Measurements from ENCODE around the gene COPS7A. TPM values are rescaled to one million over a fixed set of nuclear protein-coding genes. Genes with fewer than 3 reads are reported as not detected.

Gene COPS7A
- total RNA-seq, 1 donor from 2014 or later = 73.0 TPM

DNA sequence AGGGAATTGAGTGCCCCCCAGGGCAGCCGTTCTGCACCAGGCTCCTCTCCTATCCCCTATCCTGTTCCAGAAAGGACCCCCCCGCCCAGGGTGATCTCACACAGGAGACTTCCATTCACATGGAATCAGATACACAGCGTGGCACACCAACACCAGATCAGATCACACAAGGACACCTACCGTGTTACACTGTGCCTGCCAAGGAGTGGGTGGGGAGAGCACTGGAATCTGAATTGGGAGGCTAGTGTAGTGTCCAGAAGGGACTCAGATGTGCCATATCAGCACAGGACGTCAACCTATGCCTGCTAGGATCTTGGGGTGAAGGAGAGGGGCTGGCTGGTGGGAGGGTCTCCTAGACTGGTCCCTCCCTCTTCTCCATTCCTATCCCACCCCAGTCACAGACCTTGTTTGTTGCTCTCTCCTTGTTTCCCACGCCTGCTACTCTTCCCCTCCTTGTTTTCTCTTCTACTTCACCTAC, 44.6 kb downstream of the COPS7A start:
- H3K9me3 Mint-ChIP-seq (ENCODE audit: unreplicated experiment) = no peaks in the 10 kb centered on the region
- no peaks in the 10 kb centered on the region for H3K27me3 Mint-ChIP-seq (ENCODE audit: unreplicated experiment)

DNA sequence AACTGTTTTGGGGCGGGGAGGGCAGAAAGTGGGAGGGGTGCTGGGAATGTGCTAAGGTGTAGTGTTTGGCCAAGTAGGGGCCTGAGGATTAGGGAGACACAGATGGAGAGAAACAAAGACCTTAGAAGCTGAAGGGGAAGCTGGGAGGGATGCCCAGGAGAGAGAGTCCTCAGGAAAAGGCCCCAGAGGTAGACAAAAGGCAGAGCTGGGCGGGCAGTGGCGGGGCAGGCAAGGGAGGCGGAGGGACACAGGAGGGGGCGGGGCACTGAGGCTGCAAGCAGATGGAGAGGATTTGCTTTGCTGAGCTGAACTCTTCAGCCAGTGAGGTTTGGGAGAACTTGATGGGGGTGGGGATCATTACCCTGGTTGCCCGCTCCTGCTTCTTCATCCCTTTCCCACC, 45.1 kb downstream of the COPS7A start:
- H3K9me3 Mint-ChIP-seq (ENCODE audit: unreplicated experiment) = no peaks in the 10 kb centered on the region
- no peaks in the 10 kb centered on the region for H3K27me3 Mint-ChIP-seq (ENCODE audit: unreplicated experiment)
- DNase-seq (ENCODE audit: extremely low spot score, unreplicated experiment) = no peak
- H3K4me3 Mint-ChIP-seq (ENCODE audit: unreplicated experiment) = peak overlapping the region; percentile 95
- peak overlapping the region; percentile 91 for H3K27ac Mint-ChIP-seq (ENCODE audit: unreplicated experiment)
- TF ChIP-seq, protein P1, sequence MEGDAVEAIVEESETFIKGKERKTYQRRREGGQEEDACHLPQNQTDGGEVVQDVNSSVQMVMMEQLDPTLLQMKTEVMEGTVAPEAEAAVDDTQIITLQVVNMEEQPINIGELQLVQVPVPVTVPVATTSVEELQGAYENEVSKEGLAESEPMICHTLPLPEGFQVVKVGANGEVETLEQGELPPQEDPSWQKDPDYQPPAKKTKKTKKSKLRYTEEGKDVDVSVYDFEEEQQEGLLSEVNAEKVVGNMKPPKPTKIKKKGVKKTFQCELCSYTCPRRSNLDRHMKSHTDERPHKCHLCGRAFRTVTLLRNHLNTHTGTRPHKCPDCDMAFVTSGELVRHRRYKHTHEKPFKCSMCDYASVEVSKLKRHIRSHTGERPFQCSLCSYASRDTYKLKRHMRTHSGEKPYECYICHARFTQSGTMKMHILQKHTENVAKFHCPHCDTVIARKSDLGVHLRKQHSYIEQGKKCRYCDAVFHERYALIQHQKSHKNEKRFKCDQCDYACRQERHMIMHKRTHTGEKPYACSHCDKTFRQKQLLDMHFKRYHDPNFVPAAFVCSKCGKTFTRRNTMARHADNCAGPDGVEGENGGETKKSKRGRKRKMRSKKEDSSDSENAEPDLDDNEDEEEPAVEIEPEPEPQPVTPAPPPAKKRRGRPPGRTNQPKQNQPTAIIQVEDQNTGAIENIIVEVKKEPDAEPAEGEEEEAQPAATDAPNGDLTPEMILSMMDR (IDR thresholded peaks at IDR 0.05) = no peak
- H3K4me1 Mint-ChIP-seq (ENCODE audit: unreplicated experiment) = peaks cover 42% of the 10 kb centered on the region
- H3K36me3 Mint-ChIP-seq (ENCODE audit: unreplicated experiment) = peaks cover 11% of the 10 kb centered on the region

More for the DNA sequence above, 44.6 kb downstream of the COPS7A start:
- H3K4me1 Mint-ChIP-seq (ENCODE audit: unreplicated experiment) = peaks cover 47% of the 10 kb centered on the region
- TF ChIP-seq, protein P1 (IDR thresholded peaks at IDR 0.05) = no peak
- peaks cover 11% of the 10 kb centered on the region for H3K36me3 Mint-ChIP-seq (ENCODE audit: unreplicated experiment)
- peak overlapping the region; percentile 91 for H3K27ac Mint-ChIP-seq (ENCODE audit: unreplicated experiment)
- no peak for DNase-seq (ENCODE audit: extremely low spot score, unreplicated experiment)
- H3K4me3 Mint-ChIP-seq (ENCODE audit: unreplicated experiment) = peak overlapping the region; percentile 95

DNA sequence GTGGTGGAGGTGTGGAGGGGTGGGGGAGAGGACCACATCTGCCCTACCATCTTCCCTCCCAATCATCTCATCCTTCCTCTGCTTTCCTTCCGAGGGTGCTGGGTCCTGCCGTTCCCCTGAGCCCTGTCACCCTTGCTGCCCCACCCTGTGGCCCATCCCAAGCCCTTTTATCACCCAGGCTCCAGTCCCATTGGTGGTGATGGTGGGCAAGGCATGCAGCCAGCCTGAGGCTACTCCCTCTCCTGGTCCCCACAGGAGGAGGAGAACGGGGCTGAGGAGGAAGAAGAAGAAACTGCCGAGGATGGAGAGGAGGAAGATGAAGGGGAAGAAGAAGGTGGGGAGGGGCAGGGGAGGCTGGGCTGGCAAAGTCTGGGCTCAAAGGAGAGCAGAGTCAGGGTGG, 45.8 kb downstream of the COPS7A start:
- no peak for DNase-seq (ENCODE audit: extremely low spot score, unreplicated experiment)
- Mint-ChIP-seq H3K4me1 (ENCODE audit: unreplicated experiment) (peaks cover 37% of the 10 kb centered on the region), H3K4me3 (ENCODE audit: unreplicated experiment) (peak overlapping the region; percentile 29)

DNA sequence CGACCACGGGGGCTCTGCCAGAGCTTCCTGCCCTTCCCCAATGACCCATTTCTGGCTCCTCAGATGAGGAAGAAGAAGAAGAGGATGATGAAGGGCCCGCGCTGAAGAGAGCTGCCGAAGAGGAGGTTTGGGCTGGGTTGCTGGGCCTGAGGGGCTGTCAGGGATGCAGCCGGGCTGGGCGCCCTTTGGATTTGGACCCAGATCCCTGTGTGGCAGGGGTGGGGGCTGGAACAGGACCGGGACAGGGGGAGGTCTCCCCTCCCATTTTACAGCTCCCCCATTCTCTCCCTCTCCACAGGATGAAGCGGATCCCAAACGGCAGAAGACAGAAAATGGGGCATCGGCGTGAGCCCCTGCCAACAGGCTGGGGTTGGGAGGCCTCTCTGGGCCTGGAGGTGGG, 46.2 kb downstream of the COPS7A start:
- Mint-ChIP-seq H3K4me1 (ENCODE audit: unreplicated experiment) (peaks cover 32% of the 10 kb centered on the region), H3K9me3 (ENCODE audit: unreplicated experiment) (no peaks in the 10 kb centered on the region), H3K4me3 (ENCODE audit: unreplicated experiment) (peak overlapping the region; percentile 29), H3K27ac (ENCODE audit: unreplicated experiment) (peak overlapping the region; percentile 63), H3K36me3 (ENCODE audit: unreplicated experiment) (peaks cover 14% of the 10 kb centered on the region), H3K27me3 (ENCODE audit: unreplicated experiment) (no peaks in the 10 kb centered on the region)
- TF ChIP-seq, protein P1 (IDR thresholded peaks at IDR 0.05) = no peak
- DNase-seq (ENCODE audit: extremely low spot score, unreplicated experiment) = no peak

More for the DNA sequence above, 45.8 kb downstream of the COPS7A start:
- peak overlapping the region; percentile 63 for H3K27ac Mint-ChIP-seq (ENCODE audit: unreplicated experiment)
- no peaks in the 10 kb centered on the region for H3K9me3 Mint-ChIP-seq (ENCODE audit: unreplicated experiment)
- no peaks in the 10 kb centered on the region for H3K27me3 Mint-ChIP-seq (ENCODE audit: unreplicated experiment)
- TF ChIP-seq, protein P1 (IDR thresholded peaks at IDR 0.05) = no peak
- H3K36me3 Mint-ChIP-seq (ENCODE audit: unreplicated experiment) = peaks cover 12% of the 10 kb centered on the region

DNA sequence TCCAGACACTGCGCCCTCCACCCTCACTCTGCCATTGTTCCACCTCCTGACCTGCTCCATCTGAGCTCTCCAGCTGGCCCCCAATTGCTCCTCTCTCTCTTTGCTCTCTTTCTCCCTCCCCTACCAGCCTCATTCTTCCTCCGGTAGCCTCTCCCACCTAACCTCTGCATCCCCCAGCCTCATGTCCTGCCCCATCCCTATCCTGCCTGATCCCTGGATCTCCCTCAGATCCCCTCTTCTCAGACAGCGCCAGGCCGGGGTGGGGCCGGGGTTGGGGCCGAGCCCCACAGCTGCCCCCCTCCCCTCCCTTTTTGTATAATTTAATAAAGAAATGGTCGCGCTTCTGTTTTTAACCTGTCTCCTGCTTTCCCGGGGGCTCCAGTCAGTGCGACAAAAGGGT, 46.8 kb downstream of the COPS7A start:
- no peak overlapping the region for H3K4me3 Mint-ChIP-seq (ENCODE audit: unreplicated experiment)
- TF ChIP-seq, protein P1 (IDR thresholded peaks at IDR 0.05) = no peak
- H3K9me3 Mint-ChIP-seq (ENCODE audit: unreplicated experiment) = no peaks in the 10 kb centered on the region
- DNase-seq (ENCODE audit: extremely low spot score, unreplicated experiment) = no peak
- H3K36me3 Mint-ChIP-seq (ENCODE audit: unreplicated experiment) = peaks cover 14% of the 10 kb centered on the region
- peak overlapping the region; percentile 23 for H3K27ac Mint-ChIP-seq (ENCODE audit: unreplicated experiment)
- no peaks in the 10 kb centered on the region for H3K27me3 Mint-ChIP-seq (ENCODE audit: unreplicated experiment)
- H3K4me1 Mint-ChIP-seq (ENCODE audit: unreplicated experiment) = peaks cover 27% of the 10 kb centered on the region

Data from osteocyte (in vitro differentiated cells).